HG02571 (cell line): Measurements from ENCODE around the gene STEAP2.

ENCODE experiments used
- ATAC-seq: cut with Tn5 transposase; IDR thresholded peaks from one replicate; pipeline ENCODE4 v1.9.1; 2021; ENCODE audit warnings: mild to moderate bottlenecking, moderate library complexity; ENCODE audit not compliant: unreplicated experiment

STEAP2 gene

GRCh38 chr7:90267263-90267858 lies 55.8 kb downstream of the STEAP2 start:
- ATAC-seq: no peak

- no peak for ATAC-seq
These were observed 57.6 kb downstream of the STEAP2 start for GRCh38 chr7:90269163-90269562.

- ATAC-seq: no peak
These were observed 59.1 kb downstream of the STEAP2 start for GRCh38 chr7:90270431-90271178.

DNA sequence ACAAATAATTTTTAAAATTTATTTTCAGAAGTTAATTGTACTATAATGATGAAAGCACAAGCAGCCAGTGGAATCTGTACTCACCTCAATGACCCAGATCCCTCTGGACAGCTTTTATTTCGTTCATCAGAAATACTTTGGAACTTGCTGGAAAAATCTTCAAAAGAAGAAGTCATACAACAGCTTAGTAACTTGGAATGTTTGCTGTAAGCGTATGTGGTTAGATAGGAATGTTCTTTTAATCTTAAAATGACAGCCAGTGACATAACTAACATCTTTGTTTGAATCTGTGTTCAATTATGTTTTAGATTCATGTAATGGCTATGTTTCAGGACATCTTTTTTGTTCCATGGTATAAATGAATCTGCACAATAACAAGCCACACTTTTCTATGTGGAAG lies 60.2 kb downstream of the STEAP2 start:
- ATAC-seq: no peak

- no peak for ATAC-seq
These were observed 60.7 kb downstream of the STEAP2 start for GRCh38 chr7:90272242-90272641.

GRCh38 chr7:90274161-90274560 lies 62.6 kb downstream of the STEAP2 start:
- no peak for ATAC-seq

DNA sequence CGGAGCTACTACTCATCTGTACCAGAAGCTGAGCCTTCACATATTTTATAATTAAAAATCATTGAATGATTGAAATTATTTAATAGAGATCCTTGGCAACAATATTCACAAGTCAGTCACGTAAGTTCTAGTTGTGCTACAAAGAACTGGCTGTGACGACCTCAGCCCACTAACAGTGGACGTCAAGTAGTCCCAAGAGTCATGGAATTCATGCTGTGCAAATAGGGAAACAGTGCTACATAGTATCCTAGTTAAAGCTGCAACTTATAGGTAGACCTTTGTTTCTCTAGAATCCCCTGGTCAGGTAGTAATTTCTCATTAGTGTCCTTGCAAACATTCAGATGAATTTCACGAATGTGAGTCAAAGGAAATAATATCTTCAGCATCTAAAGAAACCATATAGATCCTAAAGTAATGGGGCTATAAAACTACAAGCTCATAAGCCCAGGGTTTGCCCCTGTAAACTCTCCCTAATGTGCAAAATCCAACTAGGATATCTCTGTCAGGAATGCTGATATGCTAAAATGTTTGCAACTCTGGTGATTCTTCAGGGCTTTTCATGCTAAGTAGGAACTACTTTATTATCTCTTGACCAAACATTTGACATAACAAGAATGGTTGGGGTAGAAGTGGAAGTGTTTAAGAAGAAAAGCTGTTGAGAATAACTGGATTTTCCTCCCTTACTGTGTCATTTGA lies 64.6 kb downstream of the STEAP2 start:
- no peak for ATAC-seq
